ENCODE data around the gene GSAP. TPM values are rescaled to one million over a fixed set of nuclear protein-coding genes. Genes with fewer than 3 reads are reported as not detected.

The GSAP gene
- total and polyA plus RNA-seq, 2 experiments from 2014 or later, result 1.7 to 3.0 TPM

DNA sequence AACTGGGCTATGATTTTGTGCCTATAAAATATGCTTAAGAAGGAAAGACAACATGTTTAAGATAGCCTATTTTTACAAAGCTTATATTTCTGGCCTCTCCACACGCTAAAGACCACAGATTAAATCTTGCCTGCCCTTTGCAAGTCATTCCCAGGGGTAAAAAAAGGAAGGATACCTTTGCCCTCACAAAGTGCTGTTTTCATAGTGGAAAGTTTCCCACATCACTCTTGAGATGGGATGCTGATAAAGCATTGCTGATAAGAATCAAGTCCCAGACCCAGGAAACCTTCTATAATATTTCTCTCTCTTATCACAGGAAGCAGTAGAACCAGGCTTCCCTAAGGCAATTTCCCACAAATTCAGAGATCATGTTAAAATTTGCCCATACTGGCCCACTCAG lies 56.5 kb downstream of the GSAP start:
- Histone ChIP-seq H3K36me3 (no peaks in the 10 kb centered on the region), H3K4me1 (ENCODE audit: low read depth) (no peaks in the 10 kb centered on the region), H3K9me3 (ENCODE audit: low read depth) (no peaks in the 10 kb centered on the region), H3K4me3 (no peak overlapping the region), H3K27ac (no peak overlapping the region), H3K27me3 (no peaks in the 10 kb centered on the region)
- TF ChIP-seq, protein P1, sequence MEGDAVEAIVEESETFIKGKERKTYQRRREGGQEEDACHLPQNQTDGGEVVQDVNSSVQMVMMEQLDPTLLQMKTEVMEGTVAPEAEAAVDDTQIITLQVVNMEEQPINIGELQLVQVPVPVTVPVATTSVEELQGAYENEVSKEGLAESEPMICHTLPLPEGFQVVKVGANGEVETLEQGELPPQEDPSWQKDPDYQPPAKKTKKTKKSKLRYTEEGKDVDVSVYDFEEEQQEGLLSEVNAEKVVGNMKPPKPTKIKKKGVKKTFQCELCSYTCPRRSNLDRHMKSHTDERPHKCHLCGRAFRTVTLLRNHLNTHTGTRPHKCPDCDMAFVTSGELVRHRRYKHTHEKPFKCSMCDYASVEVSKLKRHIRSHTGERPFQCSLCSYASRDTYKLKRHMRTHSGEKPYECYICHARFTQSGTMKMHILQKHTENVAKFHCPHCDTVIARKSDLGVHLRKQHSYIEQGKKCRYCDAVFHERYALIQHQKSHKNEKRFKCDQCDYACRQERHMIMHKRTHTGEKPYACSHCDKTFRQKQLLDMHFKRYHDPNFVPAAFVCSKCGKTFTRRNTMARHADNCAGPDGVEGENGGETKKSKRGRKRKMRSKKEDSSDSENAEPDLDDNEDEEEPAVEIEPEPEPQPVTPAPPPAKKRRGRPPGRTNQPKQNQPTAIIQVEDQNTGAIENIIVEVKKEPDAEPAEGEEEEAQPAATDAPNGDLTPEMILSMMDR (IDR thresholded peaks at IDR 0.05; ENCODE audit: low read depth, low read length), result no peak
- no peak for DNase-seq (ENCODE audit: low read depth in 1 of 2, low spot score in 1 of 2)

DNA sequence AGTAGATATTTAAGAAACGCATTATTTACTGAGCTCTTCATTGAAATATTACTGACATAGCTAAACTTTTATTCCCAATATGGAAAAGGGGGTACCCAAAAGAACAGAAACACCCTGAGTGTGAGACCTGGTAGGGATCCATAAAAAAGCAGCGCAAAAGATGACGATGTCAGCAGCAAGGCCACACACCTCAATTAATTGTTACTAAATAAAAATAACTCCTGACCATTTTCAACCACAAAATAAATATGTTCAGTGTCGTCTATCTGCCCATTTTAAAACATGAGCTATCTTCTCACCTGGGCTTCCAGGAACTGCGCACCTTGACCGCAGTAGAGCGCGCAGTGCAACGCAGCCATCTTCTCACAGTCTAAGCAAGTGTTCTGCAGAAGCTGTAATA lies 61.2 kb downstream of the GSAP start:
- Histone ChIP-seq H3K27ac (no peak overlapping the region), H3K4me1 (ENCODE audit: low read depth) (peaks cover 14% of the 10 kb centered on the region), H3K4me3 (no peak overlapping the region), H3K36me3 (no peaks in the 10 kb centered on the region), H3K27me3 (no peaks in the 10 kb centered on the region), H3K9me3 (ENCODE audit: low read depth) (no peaks in the 10 kb centered on the region)
- TF ChIP-seq, protein P1 (IDR thresholded peaks at IDR 0.05; ENCODE audit: low read depth, low read length), result no peak
- DNase-seq (ENCODE audit: low read depth in 1 of 2, low spot score in 1 of 2), result no peak

DNA sequence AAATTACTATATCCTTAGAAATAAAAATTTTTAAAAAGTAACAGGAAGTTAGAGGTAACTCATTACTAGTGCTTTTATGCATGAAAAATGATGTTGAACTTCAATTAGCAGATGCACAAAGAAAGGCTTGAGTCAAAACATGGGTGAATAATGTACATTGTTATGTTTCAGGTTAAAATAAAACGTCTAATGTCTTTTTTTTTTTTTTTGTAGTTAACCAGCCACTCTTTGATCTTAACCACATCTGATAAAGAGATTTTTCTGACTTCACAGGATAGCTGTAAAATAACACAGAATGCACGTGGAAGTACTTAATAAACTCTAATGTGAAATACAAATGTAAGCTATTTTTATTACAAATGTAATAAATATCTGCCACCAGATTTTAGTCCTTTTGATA lies 61.7 kb downstream of the GSAP start:
- Histone ChIP-seq H3K4me1 (ENCODE audit: low read depth) (peaks cover 14% of the 10 kb centered on the region), H3K27me3 (no peaks in the 10 kb centered on the region)
- TF ChIP-seq, protein P1 (IDR thresholded peaks at IDR 0.05; ENCODE audit: low read depth, low read length), result no peak

DNA sequence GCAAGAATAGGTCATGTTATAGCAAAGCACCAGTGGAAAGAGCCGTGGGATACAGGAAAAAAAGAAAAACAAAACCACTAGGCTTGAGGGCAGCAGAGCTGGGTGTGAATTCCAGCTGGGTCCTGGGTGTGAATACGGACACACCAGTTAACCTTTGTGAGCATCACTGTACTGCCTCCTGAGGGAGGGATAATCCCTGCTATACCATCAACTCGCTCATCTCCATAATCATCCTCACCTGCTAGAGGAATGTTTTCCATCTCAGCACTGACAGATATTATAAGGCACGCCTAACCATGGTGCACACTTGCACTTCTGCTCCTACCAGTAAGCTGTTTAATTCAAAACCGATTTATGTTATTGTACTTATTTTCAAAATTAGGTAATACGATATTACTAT lies 62.2 kb downstream of the GSAP start:
- no peaks in the 10 kb centered on the region for H3K36me3 ChIP-seq
- H3K27ac ChIP-seq, result no peak overlapping the region
- TF ChIP-seq, protein P1 (IDR thresholded peaks at IDR 0.05; ENCODE audit: low read depth, low read length), result no peak
- no peak for DNase-seq (ENCODE audit: low read depth in 1 of 2, low spot score in 1 of 2)
- H3K27me3 ChIP-seq, result no peaks in the 10 kb centered on the region
- no peak overlapping the region for H3K4me3 ChIP-seq
- H3K9me3 ChIP-seq (ENCODE audit: low read depth), result no peaks in the 10 kb centered on the region
- H3K4me1 ChIP-seq (ENCODE audit: low read depth), result peaks cover 18% of the 10 kb centered on the region

More for the DNA sequence above, 61.7 kb downstream of the GSAP start:
- Histone ChIP-seq H3K9me3 (ENCODE audit: low read depth) (no peaks in the 10 kb centered on the region), H3K36me3 (no peaks in the 10 kb centered on the region), H3K27ac (no peak overlapping the region), H3K4me3 (no peak overlapping the region)
- DNase-seq (ENCODE audit: low read depth in 1 of 2, low spot score in 1 of 2), result no peak

DNA sequence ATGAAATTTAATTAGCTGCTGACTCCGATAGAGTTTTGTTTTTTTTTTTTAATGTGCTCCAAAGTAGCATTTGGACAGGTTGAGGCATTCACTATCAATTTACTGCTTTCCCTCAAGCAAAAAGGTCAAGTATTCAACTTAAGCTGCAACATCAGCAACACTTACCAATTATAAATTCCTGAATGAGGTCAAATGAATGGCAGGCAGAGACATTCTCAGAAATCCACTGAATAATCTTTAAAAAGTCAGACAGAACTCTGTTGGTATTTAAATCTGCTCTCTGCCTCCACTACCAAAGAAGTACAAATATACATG lies 62.8 kb downstream of the GSAP start:
- no peaks in the 10 kb centered on the region for H3K36me3 ChIP-seq
- DNase-seq (ENCODE audit: low read depth in 1 of 2, low spot score in 1 of 2), result no peak
- H3K4me3 ChIP-seq, result no peak overlapping the region
- no peaks in the 10 kb centered on the region for H3K9me3 ChIP-seq (ENCODE audit: low read depth)
- H3K4me1 ChIP-seq (ENCODE audit: low read depth), result peaks cover 23% of the 10 kb centered on the region
- H3K27me3 ChIP-seq, result no peaks in the 10 kb centered on the region
- no peak overlapping the region for H3K27ac ChIP-seq
- TF ChIP-seq, protein P1 (IDR thresholded peaks at IDR 0.05; ENCODE audit: low read depth, low read length), result no peak
